ENCODE results near the gene COLEC12. TPM values are rescaled to one million over a fixed set of nuclear protein-coding genes. Genes with fewer than 3 reads are reported as not detected.

The COLEC12 gene
- total RNA-seq, 3 donors from 2014 or later (not counting 1 experiment from before 2014, with no cell fraction given): not detected

- Mint-ChIP-seq H3K4me3 (no peak overlapping the region), H3K27ac (no peak overlapping the region), H3K27me3 (ENCODE audit: low read depth in 2 of 2) (peaks cover 1 to 7% of the 10 kb centered on the region in 2 donors), H3K4me1 (no peaks in the 10 kb centered on the region), H3K9me3 (peaks cover 3 to 7% of the 10 kb centered on the region in 2 donors), H3K36me3 (no peaks in the 10 kb centered on the region)
- TF ChIP-seq CTCF (IDR thresholded peaks at IDR 0.05): no peak
- DNase-seq (no peak), ATAC-seq (no peak)
- H3K27me3 ChIP-seq (ENCODE audit: control insufficient read depth, insufficient read depth, low read length): no peaks in the 10 kb centered on the region
- no peak overlapping the region for H3K4me3 ChIP-seq (ENCODE audit: low read length)
- no peak overlapping the region for H3K27ac ChIP-seq (ENCODE audit: low read length)
- no peaks in the 10 kb centered on the region for H3K36me3 ChIP-seq (ENCODE audit: control insufficient read depth, insufficient read depth, low read length)
- peaks cover 10% of the 10 kb centered on the region for H3K9me3 ChIP-seq (ENCODE audit: control insufficient read depth, insufficient read depth, low read length)
- no peaks in the 10 kb centered on the region for H3K4me1 ChIP-seq (ENCODE audit: control insufficient read depth, insufficient read depth, low read length)
- intact Hi-C loops (cut with micrococcal nuclease): no loop called here
- WGBS (ENCODE audit: insufficient coverage): 94% methylated on average over 4 of the region's 4 CpGs
Measured at GRCh38 chr18:453400-453799, 47.1 kb downstream of the COLEC12 start.

GRCh38 chr18:452816-453215 is 47.7 kb downstream of the COLEC12 start:
- Histone ChIP-seq H3K4me3 (ENCODE audit: low read length) (no peak overlapping the region), H3K36me3 (ENCODE audit: control insufficient read depth, insufficient read depth, low read length) (no peaks in the 10 kb centered on the region), H3K9me3 (ENCODE audit: control insufficient read depth, insufficient read depth, low read length) (peaks cover 10% of the 10 kb centered on the region), H3K27me3 (ENCODE audit: control insufficient read depth, insufficient read depth, low read length) (no peaks in the 10 kb centered on the region), H3K27ac (ENCODE audit: low read length) (no peak overlapping the region), H3K4me1 (ENCODE audit: control insufficient read depth, insufficient read depth, low read length) (no peaks in the 10 kb centered on the region)
- ATAC-seq: no peak
- Mint-ChIP-seq H3K27me3 (ENCODE audit: low read depth in 2 of 2) (peaks cover 6 to 7% of the 10 kb centered on the region in 2 donors), H3K9me3 (peaks cover 3 to 7% of the 10 kb centered on the region in 2 donors), H3K36me3 (no peaks in the 10 kb centered on the region), H3K4me3 (no peak overlapping the region), H3K27ac (no peak overlapping the region), H3K4me1 (no peaks in the 10 kb centered on the region)
- no peak for TF ChIP-seq CTCF (IDR thresholded peaks at IDR 0.05)
- DNase-seq: no peak
- intact Hi-C loops (cut with micrococcal nuclease): no loop called here
- 0% methylated on average over 1 of the region's 1 CpG for WGBS (ENCODE audit: insufficient coverage)

- Histone ChIP-seq H3K27ac (ENCODE audit: low read length) (no peak overlapping the region), H3K27me3 (ENCODE audit: control insufficient read depth, insufficient read depth, low read length) (no peaks in the 10 kb centered on the region), H3K36me3 (ENCODE audit: control insufficient read depth, insufficient read depth, low read length) (no peaks in the 10 kb centered on the region), H3K9me3 (ENCODE audit: control insufficient read depth, insufficient read depth, low read length) (peaks cover 10% of the 10 kb centered on the region), H3K4me3 (ENCODE audit: low read length) (no peak overlapping the region), H3K4me1 (ENCODE audit: control insufficient read depth, insufficient read depth, low read length) (no peaks in the 10 kb centered on the region)
- no peak for TF ChIP-seq CTCF (IDR thresholded peaks at IDR 0.05)
- DNase-seq (no peak), ATAC-seq (no peak)
- Mint-ChIP-seq H3K27ac (no peak overlapping the region), H3K27me3 (ENCODE audit: low read depth in 2 of 2) (peaks cover 6 to 8% of the 10 kb centered on the region in 2 donors), H3K4me1 (no peaks in the 10 kb centered on the region), H3K4me3 (no peak overlapping the region), H3K36me3 (no peaks in the 10 kb centered on the region), H3K9me3 (peaks cover 3 to 5% of the 10 kb centered on the region in 2 donors)
- intact Hi-C loops (cut with micrococcal nuclease): no loop called here
- 88% methylated on average over 8 of the region's 8 CpGs for WGBS (ENCODE audit: insufficient coverage)
Measured at GRCh38 chr18:449374-449773, 51.1 kb downstream of the COLEC12 start.

GRCh38 chr18:448116-448790 is 52.2 kb downstream of the COLEC12 start:
- intact Hi-C loops (cut with micrococcal nuclease): no loop called here
- Mint-ChIP-seq H3K4me1 (no peaks in the 10 kb centered on the region), H3K36me3 (no peaks in the 10 kb centered on the region), H3K27me3 (ENCODE audit: low read depth in 2 of 2) (peaks cover 2 to 8% of the 10 kb centered on the region in 2 donors), H3K9me3 (peaks cover 3 to 5% of the 10 kb centered on the region in 2 donors), H3K27ac (no peak overlapping the region), H3K4me3 (no peak overlapping the region)
- WGBS (ENCODE audit: insufficient coverage): 89% methylated on average over 4 of the region's 5 CpGs
- Histone ChIP-seq H3K9me3 (ENCODE audit: control insufficient read depth, insufficient read depth, low read length) (peaks cover 10% of the 10 kb centered on the region), H3K4me1 (ENCODE audit: control insufficient read depth, insufficient read depth, low read length) (no peaks in the 10 kb centered on the region), H3K36me3 (ENCODE audit: control insufficient read depth, insufficient read depth, low read length) (no peaks in the 10 kb centered on the region), H3K27ac (ENCODE audit: low read length) (no peak overlapping the region), H3K27me3 (ENCODE audit: control insufficient read depth, insufficient read depth, low read length) (no peaks in the 10 kb centered on the region), H3K4me3 (ENCODE audit: low read length) (no peak overlapping the region)
- TF ChIP-seq CTCF (IDR thresholded peaks at IDR 0.05): no peak
- no peak for ATAC-seq
- DNase-seq: no peak
